GM12892 (cell line): ENCODE data around the gene GBP6.

Source experiments
- POLR2AphosphoS5 ChIP-seq: IDR thresholded peaks from 2 replicates; pipeline ENCODE4 v1.6.1; 2011; ENCODE audit warnings: low read depth, low read length, control low read depth
- TAF1 ChIP-seq: IDR thresholded peaks from 2 replicates; pipeline ENCODE4 v1.6.1; 2011; ENCODE audit warnings: low read depth, mild to moderate bottlenecking, control low read depth, low read length, borderline replicate concordance

DNA sequence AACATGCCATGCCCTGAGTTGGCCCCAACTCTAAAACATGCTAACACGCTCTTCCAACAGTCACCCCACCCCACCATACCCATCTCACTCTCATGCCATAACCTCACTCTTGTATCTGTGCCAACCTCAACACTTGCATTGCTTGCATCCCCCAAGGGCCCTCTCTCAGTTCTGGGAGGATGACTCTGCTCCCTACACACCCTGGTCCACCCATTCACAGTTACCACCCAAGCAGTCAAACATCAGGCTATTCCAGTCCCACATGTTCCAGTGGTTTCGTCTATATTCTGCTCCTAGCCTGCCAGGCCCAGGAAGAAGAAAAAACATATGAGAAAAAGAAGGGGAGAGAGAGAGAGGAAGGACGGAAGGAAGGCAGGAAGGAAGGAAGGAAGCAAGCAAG, 31.0 kb downstream of the GBP6 start:
- no peak for TF ChIP-seq POLR2AphosphoS5
- no peak for TF ChIP-seq TAF1
